Caco-2 (cell line): ENCODE data around the gene LCOR. TPM values are rescaled to one million over a fixed set of nuclear protein-coding genes. Genes with fewer than 3 reads are reported as not detected.

Source experiments
- BruUV-seq: library from RNA; stranded (reverse); fragments of 400-500 nt; replicated peaks from 2 replicates; lab custom pipeline; 2021; lab: Mats Ljungman, UMichigan
- CTCF ChIA-PET: fragments of 300-600 bp; sonication (Branson Sonifier 250); formaldehyde crosslinking; loops from one replicate; lab custom pipeline; 2022; ENCODE audit warnings: antibody characterized with exemption; lab: Charles Lee
- POLR2A ChIA-PET: fragments of 300-600 bp; sonication (Branson Sonifier 250); formaldehyde crosslinking; loops from one replicate; lab custom pipeline; 2022; ENCODE audit warnings: antibody characterized with exemption; lab: Charles Lee
- DNase-seq, 2 experiments: peaks; one replicate each; pipeline versions ENCODE4 v3.0.0 to v3.0.0-alpha.2; 2020 to 2022
- H3K27me3 ChIP-seq: replicated peaks from 2 replicates; pipeline ENCODE4 v1.6.0; 2011; ENCODE audit warnings: low read length; ENCODE audit not compliant: control insufficient read depth, insufficient read depth
- H3K36me3 ChIP-seq: 2 replicates; pipeline ENCODE4 v1.5.1; 2011; ENCODE audit warnings: low read length; ENCODE audit not compliant: control insufficient read depth, insufficient read depth
- H3K4me1 ChIP-seq: fragments of 250-450 bp; sonication (Bioruptor Pico); 2 replicates; pipeline ENCODE4 v1.5.1; 2020; ENCODE audit warnings: mild to moderate bottlenecking
- H3K4me3 ChIP-seq: 2 replicates; pipeline ENCODE4 v1.5.1; 2011; ENCODE audit warnings: low read depth, mild to moderate bottlenecking, control low read depth, low read length
- H3K9me3 ChIP-seq: fragments of 250-450 bp; sonication (Bioruptor Pico); 2 replicates; pipeline ENCODE4 v1.5.1; 2020; ENCODE audit warnings: mild to moderate bottlenecking, moderate library complexity
- H3K27ac Mint-ChIP-seq: one replicate; pipeline ENCODE4 v1.8.0; 2022; ENCODE audit warnings: mixed read lengths; ENCODE audit not compliant: unreplicated experiment
- H3K27me3 Mint-ChIP-seq: one replicate; pipeline ENCODE4 v1.8.0; 2022; ENCODE audit warnings: mixed read lengths; ENCODE audit not compliant: insufficient read depth, unreplicated experiment
- H3K36me3 Mint-ChIP-seq: one replicate; pipeline ENCODE4 v1.8.0; 2022; ENCODE audit warnings: mild to moderate bottlenecking, mixed read lengths; ENCODE audit not compliant: insufficient read depth, unreplicated experiment
- H3K4me1 Mint-ChIP-seq: one replicate; pipeline ENCODE4 v1.8.0; 2022; ENCODE audit warnings: low read depth, mixed read lengths; ENCODE audit not compliant: unreplicated experiment
- H3K4me3 Mint-ChIP-seq: one replicate; pipeline ENCODE4 v1.8.0; 2022; ENCODE audit warnings: mild to moderate bottlenecking, moderate library complexity, mixed read lengths; ENCODE audit not compliant: unreplicated experiment
- H3K9me3 Mint-ChIP-seq: one replicate; pipeline ENCODE4 v1.8.0; 2022; ENCODE audit warnings: mixed read lengths; ENCODE audit not compliant: unreplicated experiment
- intact Hi-C: fragments of 100-400 bp; cut with micrococcal nuclease; formaldehyde crosslinking; loops from one replicate; pipeline ENCODE4 v1.10.0; 2022; ENCODE audit not compliant: unreplicated experiment
- total RNA-seq: library from RNA; stranded (reverse); gene quantifications from 2 replicates; pipeline ENCODE4 v1.2.3, GENCODE V29; 2022
- TF ChIP-seq, protein P1 (sequence below), 2 experiments: fragments of 200-600 bp in 1 of 2; IDR thresholded peaks; 1 replicate in 1 of 2; 2 replicates in 1 of 2; pipeline versions ENCODE4 v1.5.1 to v1.8.0; 2011 to 2022; ENCODE audit warnings: antibody characterized with exemption in 1 of 2, control low read depth in 1 of 2, inconsistent platforms in 1 of 2, low read depth in 1 of 2, low read length in 1 of 2, mild to moderate bottlenecking in 1 of 2, moderate library complexity in 1 of 2; ENCODE audit not compliant: insufficient read depth in 1 of 2, severe bottlenecking in 1 of 2, unreplicated experiment in 1 of 2

LCOR gene
- total RNA-seq, 1 experiment from 2014 or later = 51.8 TPM

GRCh38 chr10:97029271-97029670 is 197.2 kb downstream of the LCOR start:
- H3K27me3 Mint-ChIP-seq = no peaks in the 10 kb centered on the region
- H3K36me3 ChIP-seq = no peaks in the 10 kb centered on the region
- TF ChIP-seq, protein P1, sequence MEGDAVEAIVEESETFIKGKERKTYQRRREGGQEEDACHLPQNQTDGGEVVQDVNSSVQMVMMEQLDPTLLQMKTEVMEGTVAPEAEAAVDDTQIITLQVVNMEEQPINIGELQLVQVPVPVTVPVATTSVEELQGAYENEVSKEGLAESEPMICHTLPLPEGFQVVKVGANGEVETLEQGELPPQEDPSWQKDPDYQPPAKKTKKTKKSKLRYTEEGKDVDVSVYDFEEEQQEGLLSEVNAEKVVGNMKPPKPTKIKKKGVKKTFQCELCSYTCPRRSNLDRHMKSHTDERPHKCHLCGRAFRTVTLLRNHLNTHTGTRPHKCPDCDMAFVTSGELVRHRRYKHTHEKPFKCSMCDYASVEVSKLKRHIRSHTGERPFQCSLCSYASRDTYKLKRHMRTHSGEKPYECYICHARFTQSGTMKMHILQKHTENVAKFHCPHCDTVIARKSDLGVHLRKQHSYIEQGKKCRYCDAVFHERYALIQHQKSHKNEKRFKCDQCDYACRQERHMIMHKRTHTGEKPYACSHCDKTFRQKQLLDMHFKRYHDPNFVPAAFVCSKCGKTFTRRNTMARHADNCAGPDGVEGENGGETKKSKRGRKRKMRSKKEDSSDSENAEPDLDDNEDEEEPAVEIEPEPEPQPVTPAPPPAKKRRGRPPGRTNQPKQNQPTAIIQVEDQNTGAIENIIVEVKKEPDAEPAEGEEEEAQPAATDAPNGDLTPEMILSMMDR (IDR thresholded peaks at IDR 0.05; ENCODE audit: insufficient read depth in 1 of 2, low read depth in 1 of 2, low read length in 1 of 2, severe bottlenecking in 1 of 2, unreplicated experiment in 1 of 2) = no peak
- H3K4me1 Mint-ChIP-seq = peaks cover under 1% of the 10 kb centered on the region
- H3K9me3 ChIP-seq = no peaks in the 10 kb centered on the region
- no peaks in the 10 kb centered on the region for H3K9me3 Mint-ChIP-seq
- H3K4me3 Mint-ChIP-seq = no peak overlapping the region
- POLR2A ChIA-PET = no interaction called here
- CTCF ChIA-PET = no interaction called here
- peaks cover 1% of the 10 kb centered on the region; the same call in 1 of the 2 replicates for H3K27me3 ChIP-seq
- no TSS peak for BruUV-seq
- H3K36me3 Mint-ChIP-seq = no peaks in the 10 kb centered on the region
- H3K4me1 ChIP-seq = no peaks in the 10 kb centered on the region
- no peak overlapping the region for H3K4me3 ChIP-seq
- intact Hi-C loops = loop anchor here (5.0 kb wide), 1 partner anchor 262 kb away; no protein-coding TSS in a partner anchor
- no peak overlapping the region for H3K27ac Mint-ChIP-seq
- DNase-seq = no peak

DNA sequence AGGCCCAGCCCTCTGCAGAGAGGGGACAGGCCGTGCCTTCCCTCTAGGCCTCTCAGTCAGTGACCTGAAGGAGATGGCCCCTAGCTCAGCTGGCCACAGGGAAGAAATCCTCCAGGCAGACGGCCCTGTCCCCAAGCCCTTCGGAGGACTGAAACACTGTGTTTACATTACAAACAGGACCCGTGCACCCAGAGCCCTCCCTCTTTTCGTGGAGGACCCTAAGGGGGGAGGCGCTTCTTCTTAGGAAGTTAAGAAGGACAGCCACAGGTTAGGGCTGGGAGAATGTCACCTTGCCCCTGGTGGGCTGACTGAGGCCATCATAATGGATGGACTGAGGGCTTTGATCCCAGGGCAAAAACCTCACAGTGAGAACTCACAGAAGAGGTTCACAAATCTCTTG is 198.8 kb downstream of the LCOR start:
- no peaks in the 10 kb centered on the region for H3K9me3 Mint-ChIP-seq
- no peak for DNase-seq
- H3K36me3 Mint-ChIP-seq = no peaks in the 10 kb centered on the region
- H3K4me1 Mint-ChIP-seq = no peaks in the 10 kb centered on the region
- peaks cover 10% of the 10 kb centered on the region for H3K27me3 Mint-ChIP-seq
- intact Hi-C loops = no loop called here
- ChIA-PET POLR2A (no interaction called here), CTCF (no interaction called here)
- no TSS peak for BruUV-seq
- H3K27ac Mint-ChIP-seq = no peak overlapping the region
- TF ChIP-seq, protein P1 (IDR thresholded peaks at IDR 0.05; ENCODE audit: insufficient read depth in 1 of 2, low read depth in 1 of 2, low read length in 1 of 2, severe bottlenecking in 1 of 2, unreplicated experiment in 1 of 2) = no peak
- Histone ChIP-seq H3K36me3 (no peaks in the 10 kb centered on the region), H3K4me1 (no peaks in the 10 kb centered on the region), H3K9me3 (no peaks in the 10 kb centered on the region), H3K27me3 (peaks cover 1% of the 10 kb centered on the region; the same call in 1 of the 2 replicates), H3K4me3 (no peak overlapping the region)
- no peak overlapping the region for H3K4me3 Mint-ChIP-seq

DNA sequence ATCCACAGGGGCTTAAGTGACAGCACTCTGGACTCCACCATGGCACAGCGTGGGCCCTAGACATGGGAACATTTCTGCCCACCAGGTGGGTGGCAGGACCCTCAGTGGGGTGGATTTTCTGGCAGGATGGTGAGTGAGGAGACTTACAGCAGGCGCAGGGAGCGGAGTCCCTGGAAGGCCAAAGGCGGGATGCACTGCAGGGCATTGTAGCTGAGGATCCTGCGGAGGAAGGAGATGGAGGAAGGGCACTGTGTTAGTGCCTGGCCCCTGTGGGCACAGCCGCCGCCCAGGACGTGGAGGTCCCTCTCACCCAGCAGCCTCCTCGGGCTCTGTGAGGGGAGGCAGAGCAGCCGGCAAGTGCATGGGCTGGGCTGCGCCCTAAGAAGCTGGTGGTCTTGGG is 199.4 kb downstream of the LCOR start:
- H3K27me3 Mint-ChIP-seq = peaks cover 13% of the 10 kb centered on the region
- H3K27ac Mint-ChIP-seq = no peak overlapping the region
- intact Hi-C loops = no loop called here
- no peak overlapping the region for H3K4me3 Mint-ChIP-seq
- Histone ChIP-seq H3K4me1 (no peaks in the 10 kb centered on the region), H3K36me3 (no peaks in the 10 kb centered on the region), H3K27me3 (peaks cover 1% of the 10 kb centered on the region; the same call in 1 of the 2 replicates), H3K9me3 (no peaks in the 10 kb centered on the region), H3K4me3 (no peak overlapping the region)
- POLR2A ChIA-PET = no interaction called here
- CTCF ChIA-PET = no interaction called here
- TF ChIP-seq, protein P1 (IDR thresholded peaks at IDR 0.05; ENCODE audit: insufficient read depth in 1 of 2, low read depth in 1 of 2, low read length in 1 of 2, severe bottlenecking in 1 of 2, unreplicated experiment in 1 of 2) = no peak
- H3K36me3 Mint-ChIP-seq = no peaks in the 10 kb centered on the region
- H3K4me1 Mint-ChIP-seq = no peaks in the 10 kb centered on the region
- no peak for DNase-seq
- no peaks in the 10 kb centered on the region for H3K9me3 Mint-ChIP-seq
- no TSS peak for BruUV-seq
